HepG2 (cell line): ENCODE results near the gene HDAC3. TPM values are rescaled to one million over a fixed set of nuclear protein-coding genes. Genes with fewer than 3 reads are reported as not detected.

Source experiments
- ATAC-seq: fragments of 200-7000 bp; cut with Tn5 transposase; 3 replicates; pipeline ENCODE4 v1.9.1; 2020; ENCODE audit warnings: mild to moderate bottlenecking, moderate library complexity
- BruUV-seq: library from RNA; stranded (reverse); fragments of 400-500 nt; replicated peaks from 2 replicates; lab custom pipeline; 2021; lab: Mats Ljungman, UMichigan
- CTCF ChIA-PET: fragments of 300-600 bp; formaldehyde crosslinking; extraction: SDS; loops from one replicate; lab custom pipeline; 2021; ENCODE audit warnings: low total read pairs, inconsistent platforms, low intra/inter-chr PET ratio; lab: Yijun Ruan, JAX
- POLR2A ChIA-PET: fragments of 350-600 bp; sonication (Branson Sonifier 250); formaldehyde crosslinking; loops from one replicate; lab custom pipeline; 2020; ENCODE audit warnings: antibody characterized with exemption, inconsistent platforms; lab: Yijun Ruan, JAX
- DNase-seq: peaks from one replicate; pipeline ENCODE4 v3.0.0-alpha.2; 2015; ENCODE audit warnings: low spot score
- FAIRE-seq: peaks from 3 replicates; lab custom pipeline; 2011; peaks lifted over from hg19 to GRCh38; lab: Jason Lieb, UNC
- H2AFZ ChIP-seq: one replicate; pipeline ENCODE4 v1.6.1; 2011; ENCODE audit warnings: low read length, inconsistent platforms
- H3K27ac ChIP-seq: fragments of 300-600 bp; 3 replicates; pipeline ENCODE4 v1.8.0; 2011; ENCODE audit warnings: mixed run types, mild to moderate bottlenecking, mixed read lengths, low read length, inconsistent platforms; ENCODE audit not compliant: insufficient read depth; ENCODE audit errors: extremely low read length
- H3K27me3 ChIP-seq, 2 experiments: fragments of 200-600 bp in 1 of 2; 2 replicates in 1 of 2; 3 replicates in 1 of 2; pipeline versions ENCODE4 v1.6.0 to v1.8.0; 2011; ENCODE audit warnings: low read length in 2 of 2, mild to moderate bottlenecking in 2 of 2, moderate library complexity in 2 of 2, inconsistent platforms in 1 of 2; ENCODE audit not compliant: insufficient read depth in 2 of 2, control insufficient read depth in 1 of 2
- H3K36me3 ChIP-seq, 2 experiments: fragments of 200-600 bp in 1 of 2; replicated peaks in 1 of 2; 2 replicates in 1 of 2; 3 replicates in 1 of 2; pipeline versions ENCODE4 v1.5.1 to v1.8.0; 2011; ENCODE audit warnings: low read length in 2 of 2, inconsistent platforms in 1 of 2; ENCODE audit not compliant: insufficient read depth in 2 of 2, control insufficient read depth in 1 of 2
- H3K4me1 ChIP-seq: 2 replicates; pipeline ENCODE4 v1.5.1; 2012; ENCODE audit warnings: low read length, inconsistent platforms; ENCODE audit not compliant: insufficient read depth
- H3K4me2 ChIP-seq: 2 replicates; pipeline ENCODE4 v1.6.0; 2011; ENCODE audit warnings: low read depth, low read length, inconsistent platforms
- H3K4me3 ChIP-seq, 3 experiments: fragments of 200-600 bp in 1 of 3; sonication (generic), shearing (Covaris generic) in 1 of 3; replicated peaks in 1 of 3; 2 replicates each; pipeline ENCODE4 v1.5.1; 2011 to 2016; ENCODE audit warnings: low read length in 3 of 3, inconsistent platforms in 2 of 3, low read depth in 2 of 3, mild to moderate bottlenecking in 2 of 3, control low read depth in 1 of 3, mixed read lengths in 1 of 3; ENCODE audit not compliant: insufficient read depth in 1 of 3
- H3K79me2 ChIP-seq: one replicate; pipeline ENCODE4 v1.6.1; 2011; ENCODE audit warnings: low read length, inconsistent platforms; ENCODE audit not compliant: insufficient read depth
- H3K9ac ChIP-seq: 2 replicates; pipeline ENCODE4 v1.6.0; 2011; ENCODE audit warnings: mild to moderate bottlenecking, low read depth, low read length, inconsistent platforms; ENCODE audit not compliant: insufficient read depth
- H3K9me3 ChIP-seq: 2 replicates; pipeline ENCODE4 v1.5.1; 2012; ENCODE audit warnings: mild to moderate bottlenecking, low read length
- H4K20me1 ChIP-seq: 2 replicates; pipeline ENCODE4 v1.6.0; 2011; ENCODE audit warnings: inconsistent platforms, mild to moderate bottlenecking, low read length, moderate library complexity; ENCODE audit not compliant: insufficient read depth
- BATF2 ChIP-seq: sonication (generic); formaldehyde crosslinking; IDR thresholded peaks from 2 replicates; pipeline ENCODE4 v1.8.0; 2022; ENCODE audit warnings: mild to moderate bottlenecking, missing genetic modification reagents, moderate library complexity
- KAT2B ChIP-seq: fragments of 150-350 bp; IDR thresholded peaks from 2 replicates; pipeline ENCODE4 v1.6.1; 2014; ENCODE audit warnings: low read depth, low read length, borderline replicate concordance
- KDM5B ChIP-seq: sonication (generic); formaldehyde crosslinking; IDR thresholded peaks from 2 replicates; pipeline ENCODE4 v1.4.0; 2020; ENCODE audit warnings: missing genetic modification reagents, mild to moderate bottlenecking, borderline replicate concordance
- KLF9 ChIP-seq: IDR thresholded peaks from 2 replicates; pipeline ENCODE4 v1.6.1; 2016; ENCODE audit warnings: low read depth
- NRL ChIP-seq: sonication (generic); formaldehyde crosslinking; IDR thresholded peaks from 2 replicates; pipeline ENCODE4 v1.5.0; 2020; ENCODE audit warnings: missing genetic modification reagents, mild to moderate bottlenecking, moderate library complexity, borderline replicate concordance
- PCBP2 ChIP-seq: fragments of 200-400 bp; formaldehyde crosslinking; optimal IDR thresholded peaks from 2 replicates; pipeline ENCODE3; 2018; ENCODE audit warnings: low read length, low read depth; ENCODE audit not compliant: poor library complexity, severe bottlenecking
- PRPF4 ChIP-seq: fragments of 200-400 bp; formaldehyde crosslinking; IDR thresholded peaks from 2 replicates; pipeline ENCODE4 v1.6.1; 2016; ENCODE audit warnings: low read length, low read depth; ENCODE audit not compliant: poor library complexity, severe bottlenecking
- RAD51 ChIP-seq: fragments of 450-650 bp; IDR thresholded peaks from 2 replicates; pipeline ENCODE4 v1.6.1; 2016; ENCODE audit warnings: borderline replicate concordance
- RCOR2 ChIP-seq: IDR thresholded peaks from 2 replicates; pipeline ENCODE4 v1.6.1; 2016; ENCODE audit warnings: missing biosample characterization, missing genetic modification reagents
- REXO4 ChIP-seq: sonication (generic); formaldehyde crosslinking; IDR thresholded peaks from 2 replicates; pipeline ENCODE4 v1.8.0; 2022; ENCODE audit warnings: missing genetic modification reagents, mild to moderate bottlenecking, borderline replicate concordance
- RFX1 ChIP-seq: fragments of 450-650 bp; IDR thresholded peaks from 2 replicates; pipeline ENCODE4 v1.6.1; 2017
- SCMH1 ChIP-seq: sonication (generic); formaldehyde crosslinking; IDR thresholded peaks from 2 replicates; pipeline ENCODE4 v1.9.0; 2021; ENCODE audit warnings: missing genetic modification reagents, mild to moderate bottlenecking, borderline replicate concordance
- SRSF9 ChIP-seq: fragments of 200-400 bp; formaldehyde crosslinking; IDR thresholded peaks from 2 replicates; pipeline ENCODE4 v1.6.1; 2018; ENCODE audit warnings: borderline replicate concordance, mild to moderate bottlenecking, low read depth, low read length; ENCODE audit not compliant: insufficient read depth, poor library complexity, severe bottlenecking
- SYNCRIP ChIP-seq: fragments of 200-400 bp; formaldehyde crosslinking; IDR thresholded peaks from 2 replicates; pipeline ENCODE4 v1.6.1; 2018; ENCODE audit warnings: mild to moderate bottlenecking, low read depth, low read length; ENCODE audit not compliant: insufficient read depth
- TFAP4 ChIP-seq: sonication (generic); IDR thresholded peaks from 2 replicates; pipeline ENCODE4 v1.6.1; 2016; ENCODE audit warnings: low read depth, borderline replicate concordance
- UBTF ChIP-seq: sonication (generic); formaldehyde crosslinking; IDR thresholded peaks from 2 replicates; pipeline ENCODE4 v1.4.0; 2020; ENCODE audit warnings: mild to moderate bottlenecking, missing genetic modification reagents
- ZNF292 ChIP-seq: sonication (generic); formaldehyde crosslinking; IDR thresholded peaks from 2 replicates; pipeline ENCODE4 v1.8.1; 2022; ENCODE audit warnings: mild to moderate bottlenecking, low read depth, missing genetic modification reagents, borderline replicate concordance
- ZNF614 ChIP-seq: IDR thresholded peaks from 2 replicates; pipeline ENCODE4 v1.6.1; 2018; ENCODE audit warnings: missing biosample characterization, missing genetic modification reagents, inconsistent platforms, borderline replicate concordance
- ZNF784 ChIP-seq: sonication (generic); formaldehyde crosslinking; IDR thresholded peaks from 2 replicates; pipeline ENCODE4 v1.5.1; 2020; ENCODE audit warnings: missing genetic modification reagents, mild to moderate bottlenecking, borderline replicate concordance
- WGBS: methylation state at CpG from one replicate; pipeline ENCODE4 v1.1.6; 2017; ENCODE audit warnings: low lambda C conversion rate; 5-methylcytosine and 5-hydroxymethylcytosine counted together
- in situ Hi-C: cut with HindIII; loops from 2 replicates; pipeline ENCODE4 v1.10.0; 2017; ENCODE audit warnings: low pct_unique_long_range_greater_than_20kb; ENCODE audit not compliant: extremely low pct_ligation_motif_present
- intact Hi-C: fragments of 100-400 bp; cut with micrococcal nuclease; formaldehyde crosslinking; loops from one replicate; pipeline ENCODE4 v1.10.0; 2022; ENCODE audit not compliant: unreplicated experiment
- polyA plus RNA-seq, 8 experiments: library from polyadenylated mRNA; depleted of rRNA in 3 of 8; stranded (reverse) in 7 of 8; unstranded in 1 of 8; fragments of >200 nt; fragmentation: Illumina TruSeq in 4 of 8; extraction: Trizol in 4 of 8; gene quantifications; 2 replicates each; pipeline versions ENCODE4 v1.2.1 to v1.2.3, GENCODE V29; 2011 to 2016; ENCODE audit warnings: low read depth in 4 of 8, missing spikeins in 1 of 8, mixed read lengths in 1 of 8; ENCODE audit not compliant: insufficient read depth in 1 of 8
- total RNA-seq, 5 experiments: library from RNA; depleted of rRNA; stranded (reverse); fragments of >200 nt; fragmentation: Illumina TruSeq; extraction: Trizol; gene quantifications; 2 replicates each; pipeline ENCODE4 v1.2.3, GENCODE V29; 2016; ENCODE audit warnings: low read depth in 1 of 5

The HDAC3 gene
- total and polyA plus RNA-seq, 2 of the 13 experiments (the other 11 are each of a cell fraction or from before 2014, with no cell fraction given), result 84.0 to 94.1 TPM

- Histone ChIP-seq H3K9ac (no peak overlapping the region), H3K4me2 (peak overlapping the region; percentile 19; the same call in 1 of the 2 replicates), H3K36me3 (peaks cover 0 to 10% of the 10 kb centered on the region in 2 experiments; a peak in 2 of 5 replicates), H3K27ac (peak overlapping the region; percentile 38), H3K9me3 (no peaks in the 10 kb centered on the region), H2AFZ (no peak overlapping the region), H3K27me3 (no peaks in the 10 kb centered on the region), H4K20me1 (no peaks in the 10 kb centered on the region; the same call in 1 of the 2 replicates), H3K4me3 (no peak overlapping the region), H3K4me1 (peaks cover 72% of the 10 kb centered on the region), H3K79me2 (peaks cover 91% of the 10 kb centered on the region)
- intact Hi-C loops (no loop called here), in situ Hi-C loops (no loop called here)
- peak; percentile 42 for ATAC-seq
- ChIA-PET POLR2A (interaction anchor here (0.8 to 1.1 kb wide), 2 partner anchors 12 to 33 kb away, joined by 3 to 5 read pairs; partner anchors contain the start of genes HDAC3 and RELL2), CTCF (no interaction called here)
- WGBS, result 35% methylated on average over 4 of the region's 6 CpGs
- FAIRE-seq, result no peak
- no TSS peak for BruUV-seq
- DNase-seq, result peak; percentile 68
- TF ChIP-seq ZNF614 (no peak), NRL (no peak), ZNF292 (CRISPR knock-in tag) (no peak), RFX1 (peak; percentile 57), BATF2 (CRISPR knock-in tag) (no peak), KLF9 (CRISPR knock-in tag) (no peak), PCBP2 (no peak), KAT2B (no peak), TFAP4 (no peak), ZNF784 (no peak), SCMH1 (CRISPR knock-in tag) (no peak), RCOR2 (CRISPR knock-in tag) (no peak), UBTF (CRISPR knock-in tag) (no peak), KDM5B (CRISPR knock-in tag) (no peak), PRPF4 (no peak), RAD51 (no peak), REXO4 (CRISPR knock-in tag) (no peak), SYNCRIP (no peak), SRSF9 (no peak)
These were observed 32.5 kb downstream of the HDAC3 start for GRCh38 chr5:141603923-141604717.
